Activated naive CD4-positive, alpha-beta T cell treated with anti-CD3 and anti-CD28 coated beads, Interleukin-2, amount 10 ng/mL, durations not matched to agents 7 days and 5 days (primary cell): ENCODE data around the gene GAS7.

Experiments used
- CTCF ChIA-PET: fragments of 350-600 bp; sonication (Branson Sonifier 250); formaldehyde crosslinking; loops from one replicate; lab custom pipeline; 2021; ENCODE audit warnings: antibody characterized with exemption; lab: Charles Lee
- DNase-seq: peaks from one replicate; pipeline ENCODE4 v3.0.0-alpha.2; 2020
- H3K27ac Mint-ChIP-seq: one replicate; pipeline ENCODE4 v1.8.0; 2021; ENCODE audit warnings: mild to moderate bottlenecking, moderate library complexity, mixed read lengths
- H3K27me3 Mint-ChIP-seq: one replicate; pipeline ENCODE4 v1.8.0; 2021; ENCODE audit warnings: mild to moderate bottlenecking, mixed read lengths
- H3K36me3 Mint-ChIP-seq: one replicate; pipeline ENCODE4 v1.8.0; 2021; ENCODE audit warnings: mixed read lengths
- H3K4me1 Mint-ChIP-seq: one replicate; pipeline ENCODE4 v1.8.0; 2021; ENCODE audit warnings: mixed read lengths
- H3K4me3 Mint-ChIP-seq: one replicate; pipeline ENCODE4 v1.8.0; 2021; ENCODE audit warnings: mild to moderate bottlenecking, moderate library complexity, mixed read lengths
- H3K9me3 Mint-ChIP-seq: one replicate; pipeline ENCODE4 v1.8.0; 2021; ENCODE audit warnings: mixed read lengths

GAS7 gene

DNA sequence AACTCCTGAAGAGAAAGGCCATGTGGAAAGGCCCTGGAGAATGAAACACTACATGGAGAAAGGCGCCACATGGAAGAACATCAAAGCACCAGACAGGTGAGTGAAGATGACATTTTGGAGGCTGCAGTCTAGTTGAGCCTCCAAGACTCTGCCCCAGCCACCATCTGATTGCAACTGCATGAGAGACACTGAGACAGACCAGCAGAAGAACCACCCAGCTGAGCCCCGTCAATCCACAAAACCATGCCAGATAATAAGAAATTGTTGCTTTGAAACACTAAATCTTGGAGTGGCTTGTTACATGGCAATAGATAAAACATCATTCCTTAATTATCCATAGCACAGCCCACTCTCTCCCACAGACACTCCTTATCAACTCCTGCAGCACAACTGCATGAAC lies 4.8 kb downstream of the GAS7 start:
- no peak overlapping the region for H3K27ac Mint-ChIP-seq
- no peaks in the 10 kb centered on the region for H3K36me3 Mint-ChIP-seq
- H3K27me3 Mint-ChIP-seq: peaks cover 35% of the 10 kb centered on the region
- DNase-seq: no peak
- no peak overlapping the region for H3K4me3 Mint-ChIP-seq
- CTCF ChIA-PET: no interaction called here
- no peaks in the 10 kb centered on the region for H3K4me1 Mint-ChIP-seq
- peaks cover 17% of the 10 kb centered on the region for H3K9me3 Mint-ChIP-seq

DNA sequence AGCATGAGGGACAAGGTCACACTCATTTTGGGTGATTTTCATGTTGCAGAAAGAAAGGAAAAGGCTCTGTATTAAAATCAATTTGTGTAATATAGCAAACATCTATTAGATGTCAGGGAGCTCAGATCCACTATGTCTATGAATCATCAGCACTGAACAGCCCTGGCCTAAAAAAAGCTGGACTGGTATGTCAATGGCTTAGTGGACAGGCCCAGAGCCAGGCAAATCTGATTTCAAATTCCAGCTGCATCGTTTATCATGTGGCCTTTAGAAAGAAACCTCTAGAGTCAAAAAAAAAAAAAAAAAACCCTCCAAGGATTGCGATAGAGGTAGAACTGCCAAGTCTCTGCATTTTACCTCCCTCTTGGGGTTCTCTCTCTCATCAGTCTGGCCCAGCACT lies 5.4 kb downstream of the GAS7 start:
- DNase-seq: no peak
- Mint-ChIP-seq H3K36me3 (no peaks in the 10 kb centered on the region), H3K27ac (no peak overlapping the region), H3K4me1 (no peaks in the 10 kb centered on the region), H3K4me3 (no peak overlapping the region), H3K9me3 (peaks cover 17% of the 10 kb centered on the region), H3K27me3 (peaks cover 30% of the 10 kb centered on the region)
- CTCF ChIA-PET: no interaction called here

DNA sequence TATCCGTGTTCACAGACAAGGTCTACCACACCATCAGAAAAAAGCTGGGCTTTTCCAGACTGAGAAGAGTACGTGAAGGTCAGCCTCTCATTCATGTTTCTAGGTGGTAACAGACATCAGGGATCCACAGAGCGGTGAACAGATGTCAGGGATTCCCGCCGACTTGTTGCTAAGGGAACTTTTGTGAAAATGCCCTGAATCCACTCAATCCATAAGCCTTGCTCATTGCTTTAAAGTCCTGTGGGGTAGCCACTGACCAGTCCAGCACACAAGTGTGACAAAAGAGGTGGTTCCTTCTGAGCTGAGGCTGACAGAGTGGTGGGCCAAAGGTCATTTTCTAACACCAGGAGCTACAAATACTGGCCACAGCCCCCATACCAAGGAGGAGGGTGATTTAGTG lies 5.9 kb downstream of the GAS7 start:
- CTCF ChIA-PET: no interaction called here

DNA sequence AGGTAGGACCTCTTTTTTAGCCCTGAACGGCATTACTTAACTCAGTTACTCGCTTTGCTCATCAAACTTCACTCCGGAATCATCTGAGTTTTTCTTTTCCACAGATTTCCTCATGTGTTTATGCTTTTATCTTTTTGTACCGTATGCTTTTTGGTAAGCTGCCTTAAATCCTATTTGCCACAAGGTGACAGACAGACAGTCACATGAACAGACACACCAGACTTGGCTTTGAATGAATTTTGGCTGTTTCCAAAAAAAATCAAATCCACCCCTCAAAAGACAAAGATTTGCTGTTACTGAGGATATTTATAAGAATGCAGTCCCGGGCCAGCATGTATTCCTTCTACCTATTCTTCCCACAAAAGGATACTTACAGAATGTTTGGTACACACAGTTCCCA lies 10.9 kb downstream of the GAS7 start:
- no peak overlapping the region for H3K4me3 Mint-ChIP-seq
- DNase-seq: no peak
- peaks cover 2% of the 10 kb centered on the region for H3K9me3 Mint-ChIP-seq
- no peaks in the 10 kb centered on the region for H3K27me3 Mint-ChIP-seq
- no peaks in the 10 kb centered on the region for H3K36me3 Mint-ChIP-seq
- H3K4me1 Mint-ChIP-seq: no peaks in the 10 kb centered on the region
- CTCF ChIA-PET: no interaction called here
- H3K27ac Mint-ChIP-seq: no peak overlapping the region

More for the DNA sequence above, 5.9 kb downstream of the GAS7 start:
- H3K27me3 Mint-ChIP-seq: peaks cover 25% of the 10 kb centered on the region
- DNase-seq: no peak
- no peaks in the 10 kb centered on the region for H3K36me3 Mint-ChIP-seq
- no peak overlapping the region for H3K4me3 Mint-ChIP-seq
- peaks cover 17% of the 10 kb centered on the region for H3K9me3 Mint-ChIP-seq
- H3K27ac Mint-ChIP-seq: no peak overlapping the region
- H3K4me1 Mint-ChIP-seq: no peaks in the 10 kb centered on the region

DNA sequence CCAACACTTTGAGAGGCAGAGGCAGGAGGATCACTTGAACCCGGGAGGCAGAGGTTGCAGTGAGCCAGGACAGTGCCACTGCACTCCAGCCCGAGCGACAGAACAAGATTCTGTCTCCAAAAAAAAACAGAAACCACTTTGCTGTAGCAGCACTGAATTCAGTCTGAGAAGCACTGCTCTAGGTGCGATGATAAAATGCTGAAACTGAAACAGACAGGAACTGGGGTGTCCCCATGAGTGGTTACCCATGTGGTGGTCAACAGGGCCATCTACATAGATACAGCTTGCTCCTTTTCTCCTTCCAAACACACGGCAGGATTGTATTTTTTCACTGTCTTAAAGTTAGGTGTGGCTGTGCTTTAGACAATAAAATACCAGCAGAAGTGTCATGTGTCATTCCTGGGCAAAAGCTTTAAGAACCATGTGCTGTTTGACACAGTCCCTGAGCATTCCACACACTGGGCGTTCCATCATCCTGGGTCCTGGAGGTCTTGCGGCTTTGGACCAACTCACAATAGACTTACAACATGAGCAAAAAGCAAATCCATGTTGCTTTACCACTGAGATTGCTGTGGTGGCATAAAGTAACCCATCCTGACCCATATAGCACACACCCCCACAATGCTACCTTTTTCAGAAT lies 11.5 kb downstream of the GAS7 start:
- Mint-ChIP-seq H3K4me1 (no peaks in the 10 kb centered on the region), H3K36me3 (no peaks in the 10 kb centered on the region), H3K27ac (no peak overlapping the region), H3K27me3 (no peaks in the 10 kb centered on the region), H3K4me3 (no peak overlapping the region), H3K9me3 (peaks cover 2% of the 10 kb centered on the region)
- no peak for DNase-seq
- CTCF ChIA-PET: no interaction called here

DNA sequence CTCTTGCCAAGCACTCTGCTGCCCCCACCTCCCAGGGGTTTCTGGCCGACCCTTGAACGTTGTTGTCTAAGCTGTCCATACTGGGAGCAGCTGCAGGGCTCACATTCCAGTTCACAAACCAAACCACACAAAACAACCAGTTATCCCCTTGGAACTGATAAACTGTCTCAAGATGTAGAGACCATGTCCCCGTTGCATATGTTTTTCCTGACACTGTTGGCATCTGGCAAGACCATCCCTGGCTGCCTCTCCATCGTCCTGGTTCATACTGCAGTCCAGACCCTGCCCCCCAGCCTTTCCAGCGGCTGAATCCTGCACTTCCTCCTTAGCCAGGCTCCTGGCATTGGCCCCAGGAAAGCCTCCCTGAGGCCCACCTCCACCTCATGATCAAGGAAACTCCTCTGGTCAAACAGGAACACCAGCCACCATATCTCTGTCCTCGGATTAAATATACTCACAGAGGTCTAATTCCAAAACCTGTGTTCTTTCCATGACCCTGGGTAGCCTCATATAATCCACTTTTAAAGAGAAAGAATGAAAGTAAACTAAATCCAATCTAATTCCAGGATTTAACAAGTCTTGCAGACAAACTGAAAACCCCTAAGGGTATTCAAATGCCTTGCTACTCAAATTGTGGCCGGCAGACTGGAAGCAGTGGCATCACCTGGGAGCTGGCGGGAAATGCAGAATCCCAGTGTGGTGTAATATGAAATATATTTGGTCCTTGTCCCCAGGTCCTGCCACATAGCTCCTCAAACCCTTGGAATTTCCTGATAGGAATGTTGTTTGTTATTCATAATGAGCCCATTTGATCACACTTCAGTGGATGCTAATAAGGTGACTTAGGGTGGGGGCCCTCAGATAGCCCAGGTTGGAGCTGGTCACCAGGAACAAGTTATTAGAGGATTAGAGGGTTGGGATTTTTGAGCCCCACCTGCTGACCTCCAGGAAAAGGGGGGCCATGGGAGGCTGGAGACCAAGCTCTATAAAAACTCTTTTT lies 14.2 kb downstream of the GAS7 start:
- Mint-ChIP-seq H3K36me3 (no peaks in the 10 kb centered on the region), H3K27me3 (no peaks in the 10 kb centered on the region), H3K4me3 (no peak overlapping the region), H3K9me3 (peaks cover 9% of the 10 kb centered on the region), H3K27ac (no peak overlapping the region), H3K4me1 (no peaks in the 10 kb centered on the region)
- CTCF ChIA-PET: no interaction called here
- DNase-seq: no peak

DNA sequence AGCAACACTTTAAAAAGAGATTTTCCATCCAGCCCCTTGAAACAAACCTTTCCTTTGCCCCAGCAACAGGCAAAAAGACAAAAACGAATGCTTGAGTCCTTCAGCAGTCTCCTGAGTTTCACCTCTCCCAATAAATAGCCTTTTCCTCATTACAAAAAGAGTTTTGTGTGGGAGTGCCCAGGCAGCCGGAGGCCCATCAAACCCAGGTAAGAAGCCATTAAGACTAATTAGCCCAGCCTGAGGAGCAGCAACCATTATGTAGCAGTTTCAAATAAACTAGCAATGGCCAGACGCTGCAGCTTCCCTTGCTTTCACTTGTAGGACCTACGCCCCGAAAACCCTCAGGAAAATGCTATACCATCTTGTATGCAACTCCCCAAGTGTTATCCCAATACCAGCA lies 15.6 kb downstream of the GAS7 start:
- H3K9me3 Mint-ChIP-seq: peaks cover 9% of the 10 kb centered on the region
- peaks cover 4% of the 10 kb centered on the region for H3K27me3 Mint-ChIP-seq
- no peak overlapping the region for H3K27ac Mint-ChIP-seq
- H3K36me3 Mint-ChIP-seq: no peaks in the 10 kb centered on the region
- no peak for DNase-seq
- no peaks in the 10 kb centered on the region for H3K4me1 Mint-ChIP-seq
- CTCF ChIA-PET: no interaction called here
- H3K4me3 Mint-ChIP-seq: no peak overlapping the region

DNA sequence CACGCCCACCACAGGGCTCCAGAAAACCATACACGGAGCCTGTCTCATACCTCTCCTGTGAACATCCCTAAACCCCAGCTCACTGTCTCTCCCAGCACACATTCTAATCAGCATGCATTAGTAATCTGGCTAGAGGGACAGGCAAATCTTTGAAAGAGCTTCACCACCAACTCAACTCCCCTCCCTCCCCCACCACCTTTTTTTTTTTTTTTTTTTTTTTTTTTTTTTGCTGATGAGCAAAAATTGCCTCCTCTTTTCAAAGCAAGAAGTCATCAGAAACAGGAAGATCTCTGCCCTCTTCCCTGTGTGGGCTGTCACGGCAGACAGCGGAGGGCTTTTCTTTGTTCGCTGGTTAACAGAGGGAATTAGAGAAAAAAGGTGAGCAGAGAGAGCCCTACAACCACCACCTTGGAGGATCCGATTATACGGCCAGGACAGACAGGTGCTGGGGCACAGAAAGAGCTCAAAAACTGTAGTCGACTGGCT lies 19.9 kb downstream of the GAS7 start:
- Mint-ChIP-seq H3K9me3 (peaks cover 9% of the 10 kb centered on the region), H3K27me3 (peaks cover 4% of the 10 kb centered on the region), H3K27ac (no peak overlapping the region), H3K4me1 (no peaks in the 10 kb centered on the region), H3K36me3 (no peaks in the 10 kb centered on the region), H3K4me3 (no peak overlapping the region)
- DNase-seq: no peak
- CTCF ChIA-PET: no interaction called here

DNA sequence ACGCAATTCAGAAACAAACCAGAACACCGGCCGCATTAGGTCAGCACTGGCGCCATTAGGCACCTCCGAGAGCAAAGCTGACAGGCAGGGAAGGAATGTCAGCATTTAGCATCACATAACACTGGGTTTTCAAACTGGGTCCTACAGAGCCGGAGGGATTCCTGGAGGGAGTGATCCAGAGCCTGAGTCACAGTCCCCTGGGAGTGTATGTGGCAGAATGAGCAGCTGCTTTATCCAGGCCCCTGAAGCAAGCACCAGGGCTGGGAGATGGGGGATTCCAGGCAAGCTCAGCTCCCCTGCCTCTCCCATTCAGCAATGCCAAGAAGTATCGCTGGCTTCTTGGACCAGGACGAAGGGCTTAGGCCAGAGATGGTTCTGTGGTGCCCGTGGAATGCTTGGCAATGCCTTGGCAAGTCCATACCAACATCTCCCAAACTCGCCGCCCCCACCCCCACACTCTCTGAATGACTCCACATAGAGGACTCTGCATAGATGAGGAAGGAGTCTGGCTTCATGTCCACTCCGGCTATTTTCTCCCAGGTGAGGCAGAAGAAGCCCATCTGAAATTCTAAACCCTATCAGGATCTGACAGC lies 20.4 kb downstream of the GAS7 start:
- Mint-ChIP-seq H3K4me1 (no peaks in the 10 kb centered on the region), H3K9me3 (peaks cover 9% of the 10 kb centered on the region), H3K36me3 (no peaks in the 10 kb centered on the region), H3K27ac (no peak overlapping the region), H3K27me3 (peaks cover 4% of the 10 kb centered on the region), H3K4me3 (no peak overlapping the region)
- CTCF ChIA-PET: no interaction called here
- no peak for DNase-seq

DNA sequence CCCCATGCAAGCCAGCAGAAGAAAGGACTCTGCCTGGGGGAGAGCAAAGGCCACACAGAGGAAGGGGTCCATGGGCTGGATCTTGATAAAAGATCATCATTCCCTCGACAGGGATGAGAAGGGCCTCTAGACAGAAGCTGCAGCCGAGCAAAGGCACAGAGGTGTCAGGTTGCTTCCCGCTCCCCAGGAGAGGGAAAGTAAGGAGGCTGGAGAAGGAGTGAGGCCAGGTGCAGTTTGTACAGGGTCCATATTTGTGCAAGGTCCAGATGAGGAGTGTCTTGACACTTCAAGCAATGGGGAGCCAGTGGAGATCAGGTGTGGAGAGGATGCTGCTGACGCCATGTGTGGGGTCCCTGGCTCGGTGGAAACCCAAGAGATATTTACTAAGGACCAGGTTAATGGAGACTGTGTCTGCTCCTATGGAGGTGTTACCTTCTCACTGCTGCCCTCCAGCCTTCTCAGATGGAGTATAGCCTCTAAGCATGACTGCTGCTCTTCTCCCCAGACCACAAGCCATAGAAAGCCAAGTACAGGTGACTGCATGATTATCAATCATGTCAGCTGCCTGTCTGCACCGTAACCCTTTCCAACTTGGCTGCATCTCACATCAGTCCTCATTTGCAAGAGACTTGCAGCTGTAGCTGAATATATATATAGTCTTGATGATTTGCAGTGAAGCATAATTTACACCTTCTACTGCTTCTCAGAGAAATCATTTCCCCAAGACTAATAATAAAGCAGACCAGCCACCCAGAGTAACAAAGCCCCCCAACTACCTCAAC lies 21.1 kb downstream of the GAS7 start:
- peaks cover 5% of the 10 kb centered on the region for H3K27me3 Mint-ChIP-seq
- CTCF ChIA-PET: no interaction called here
- no peak overlapping the region for H3K4me3 Mint-ChIP-seq
- no peaks in the 10 kb centered on the region for H3K36me3 Mint-ChIP-seq
- peaks cover 6% of the 10 kb centered on the region for H3K9me3 Mint-ChIP-seq
- peaks cover under 1% of the 10 kb centered on the region for H3K4me1 Mint-ChIP-seq
- DNase-seq: no peak
- H3K27ac Mint-ChIP-seq: no peak overlapping the region

DNA sequence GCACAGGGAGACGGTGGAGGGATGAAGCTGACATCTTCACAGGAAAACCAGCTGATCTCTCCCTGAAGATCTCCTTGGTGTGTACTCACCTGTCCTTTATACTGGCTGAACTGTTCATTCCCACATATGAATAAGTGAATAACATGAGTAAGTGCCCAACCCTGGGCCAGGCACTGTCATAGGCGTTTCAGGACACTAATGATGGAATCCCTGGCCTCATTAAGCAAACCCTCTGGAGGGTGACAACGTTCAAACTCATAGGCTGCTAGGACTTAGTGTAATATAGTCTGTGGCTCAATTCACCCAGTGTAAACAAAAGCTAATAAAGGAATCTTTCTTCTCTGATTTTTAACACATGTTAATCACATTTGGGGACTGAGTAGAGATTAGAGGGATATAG lies 24.5 kb downstream of the GAS7 start:
- Mint-ChIP-seq H3K4me1 (peaks cover 13% of the 10 kb centered on the region), H3K27me3 (peaks cover 17% of the 10 kb centered on the region), H3K27ac (no peak overlapping the region), H3K36me3 (no peaks in the 10 kb centered on the region), H3K4me3 (no peak overlapping the region), H3K9me3 (no peaks in the 10 kb centered on the region)
- CTCF ChIA-PET: no interaction called here
- no peak for DNase-seq

DNA sequence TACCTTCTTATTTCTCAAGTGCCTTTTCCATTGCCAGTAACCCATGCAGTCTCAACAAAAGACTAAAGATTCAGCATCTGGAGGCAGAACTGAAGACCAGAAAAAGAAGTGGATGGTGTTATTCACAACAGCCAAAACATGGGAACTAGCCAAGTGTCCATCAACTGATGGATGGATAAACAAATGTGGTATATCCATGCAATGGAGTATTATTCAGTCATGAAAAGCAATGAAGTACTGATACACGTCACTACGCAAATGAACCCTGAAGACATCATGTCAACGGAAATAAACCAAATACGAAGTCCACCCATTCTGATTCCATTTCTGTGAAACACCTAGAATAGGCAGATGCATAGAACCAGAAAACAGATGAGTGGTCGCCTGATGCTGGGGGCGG lies 25.6 kb downstream of the GAS7 start:
- Mint-ChIP-seq H3K27ac (no peak overlapping the region), H3K36me3 (no peaks in the 10 kb centered on the region), H3K9me3 (peaks cover 1% of the 10 kb centered on the region), H3K4me1 (peaks cover 13% of the 10 kb centered on the region), H3K4me3 (no peak overlapping the region), H3K27me3 (peaks cover 12% of the 10 kb centered on the region)
- DNase-seq: no peak
- CTCF ChIA-PET: no interaction called here

DNA sequence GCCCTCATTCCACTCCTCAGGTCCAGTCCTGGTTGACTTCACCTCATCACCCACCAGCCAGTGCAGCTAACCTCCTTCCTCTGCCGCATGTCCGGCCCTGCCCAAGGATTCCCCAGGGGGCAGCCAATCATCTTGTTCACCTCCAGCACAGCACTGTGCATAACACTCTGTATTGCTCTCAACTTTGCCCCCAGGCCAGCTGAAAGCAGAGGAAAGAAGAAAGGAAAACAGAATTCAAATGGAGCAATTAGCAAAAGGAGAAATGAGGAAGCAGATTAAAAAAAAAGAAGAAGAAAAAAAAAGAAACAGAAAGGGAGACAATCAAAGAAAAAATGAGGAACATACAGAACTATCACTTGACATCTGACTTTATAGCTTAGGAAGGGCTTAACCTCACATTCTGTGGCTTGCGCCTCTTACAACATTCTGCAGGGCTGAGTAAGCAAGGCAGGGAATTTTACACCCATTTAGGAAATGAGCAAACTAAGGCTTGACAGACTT lies 26.1 kb downstream of the GAS7 start:
- no peak overlapping the region for H3K4me3 Mint-ChIP-seq
- H3K27ac Mint-ChIP-seq: no peak overlapping the region
- CTCF ChIA-PET: no interaction called here
- peaks cover 13% of the 10 kb centered on the region for H3K4me1 Mint-ChIP-seq
- H3K9me3 Mint-ChIP-seq: peaks cover 1% of the 10 kb centered on the region
- H3K27me3 Mint-ChIP-seq: peaks cover 12% of the 10 kb centered on the region
- no peak for DNase-seq
- H3K36me3 Mint-ChIP-seq: no peaks in the 10 kb centered on the region

DNA sequence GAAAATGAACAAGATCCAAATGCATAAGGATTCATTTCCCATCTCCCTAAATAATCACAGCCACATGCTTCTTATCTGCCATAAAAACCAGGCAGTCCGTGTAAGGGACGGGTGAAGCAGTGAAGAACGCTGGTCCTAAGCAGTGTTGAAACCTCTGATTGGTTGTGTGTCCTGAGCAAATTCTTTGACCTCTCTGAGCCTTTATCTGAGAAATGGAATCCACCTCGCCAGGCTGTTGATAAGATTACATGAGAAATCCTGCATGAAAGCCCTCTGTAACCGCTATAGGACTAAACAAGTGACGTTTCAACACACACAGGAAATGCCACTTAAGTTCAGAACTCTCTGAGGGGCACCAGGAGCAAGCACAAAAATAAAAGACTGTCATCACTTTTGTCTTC lies 26.8 kb downstream of the GAS7 start:
- Mint-ChIP-seq H3K36me3 (no peaks in the 10 kb centered on the region), H3K9me3 (peaks cover 1% of the 10 kb centered on the region), H3K4me3 (no peak overlapping the region), H3K27ac (no peak overlapping the region), H3K4me1 (peaks cover 13% of the 10 kb centered on the region), H3K27me3 (peaks cover 12% of the 10 kb centered on the region)
- DNase-seq: no peak
- CTCF ChIA-PET: interaction anchor here (1.0 kb wide), 1 partner anchor 12 kb away, joined by 3 read pairs; no protein-coding TSS in a partner anchor
